WERI-Rb-1 (cell line): ENCODE results near the gene ITGA8.

Experiments
- DNase-seq: peaks from one replicate; pipeline ENCODE4 v3.0.0-alpha.2; 2020
- H3K27ac ChIP-seq: fragments of 250-450 bp; sonication (Bioruptor Pico); 2 replicates; pipeline ENCODE4 v1.5.1; 2020; ENCODE audit warnings: mild to moderate bottlenecking, moderate library complexity
- H3K27me3 ChIP-seq: fragments of 250-450 bp; sonication (Bioruptor Pico); 2 replicates; pipeline ENCODE4 v1.5.1; 2021; ENCODE audit warnings: mild to moderate bottlenecking, low read depth, moderate library complexity; ENCODE audit not compliant: insufficient read depth, severe bottlenecking
- H3K36me3 ChIP-seq: fragments of 250-450 bp; sonication (Bioruptor Pico); 2 replicates; pipeline ENCODE4 v1.5.1; 2020; ENCODE audit warnings: mild to moderate bottlenecking, moderate library complexity
- H3K4me3 ChIP-seq: 2 replicates; pipeline ENCODE4 v1.5.1; 2011; ENCODE audit warnings: low read depth, mild to moderate bottlenecking, control low read depth, low read length
- H3K9me3 ChIP-seq: fragments of 250-450 bp; sonication (Bioruptor Pico); 2 replicates; pipeline ENCODE4 v1.5.1; 2021; ENCODE audit warnings: mild to moderate bottlenecking, moderate library complexity; ENCODE audit not compliant: severe bottlenecking
- CTCF ChIP-seq: IDR thresholded peaks from 2 replicates; pipeline ENCODE4 v1.5.1; 2011; ENCODE audit warnings: low read depth, mild to moderate bottlenecking, control low read depth, inconsistent platforms, low read length

The ITGA8 gene

GRCh38 chr10:15700078-15700674 lies 19.5 kb downstream of the ITGA8 start:
- Histone ChIP-seq H3K4me3 (no peak overlapping the region), H3K36me3 (no peaks in the 10 kb centered on the region), H3K27me3 (no peaks in the 10 kb centered on the region), H3K9me3 (no peaks in the 10 kb centered on the region), H3K27ac (no peak overlapping the region)
- DNase-seq, result no peak
- no peak for TF ChIP-seq CTCF

DNA sequence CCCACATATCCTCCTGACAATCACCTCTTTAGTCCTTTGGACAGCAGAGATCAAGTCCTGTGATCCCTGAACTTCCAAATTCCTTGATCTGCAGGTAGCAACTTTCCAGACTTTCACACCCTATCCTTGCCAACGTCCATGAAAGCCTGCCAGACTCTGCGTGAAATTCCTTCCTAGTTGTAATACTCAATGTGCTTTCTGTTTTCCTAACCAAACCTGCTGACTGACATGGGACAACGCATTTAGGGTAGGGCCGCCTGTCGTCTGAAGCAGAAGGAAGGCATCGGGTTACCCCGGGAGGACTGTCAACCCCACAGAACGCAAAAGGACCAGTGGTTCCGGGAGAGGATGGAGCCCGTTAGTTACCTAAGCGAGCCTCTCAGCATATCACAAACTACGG lies 23.9 kb downstream of the ITGA8 start:
- H3K9me3 ChIP-seq, result no peaks in the 10 kb centered on the region
- H3K27me3 ChIP-seq, result no peaks in the 10 kb centered on the region
- TF ChIP-seq CTCF, result no peak
- DNase-seq, result no peak
- H3K4me3 ChIP-seq, result no peak overlapping the region
- no peaks in the 10 kb centered on the region for H3K36me3 ChIP-seq
- H3K27ac ChIP-seq, result no peak overlapping the region

GRCh38 chr10:15690031-15690430 lies 29.7 kb downstream of the ITGA8 start:
- Histone ChIP-seq H3K36me3 (no peaks in the 10 kb centered on the region), H3K27ac (no peak overlapping the region), H3K4me3 (no peak overlapping the region), H3K9me3 (no peaks in the 10 kb centered on the region), H3K27me3 (no peaks in the 10 kb centered on the region)
- TF ChIP-seq CTCF, result no peak
- no peak for DNase-seq

GRCh38 chr10:15684768-15685167 lies 35.0 kb downstream of the ITGA8 start:
- no peak overlapping the region for H3K27ac ChIP-seq
- no peak overlapping the region for H3K4me3 ChIP-seq
- H3K9me3 ChIP-seq, result no peaks in the 10 kb centered on the region
- no peak for DNase-seq
- TF ChIP-seq CTCF, result no peak
- no peaks in the 10 kb centered on the region for H3K27me3 ChIP-seq
- H3K36me3 ChIP-seq, result no peaks in the 10 kb centered on the region

GRCh38 chr10:15681076-15681475 lies 38.6 kb downstream of the ITGA8 start:
- Histone ChIP-seq H3K36me3 (no peaks in the 10 kb centered on the region), H3K27ac (no peak overlapping the region), H3K4me3 (no peak overlapping the region), H3K9me3 (no peaks in the 10 kb centered on the region), H3K27me3 (no peaks in the 10 kb centered on the region)
- TF ChIP-seq CTCF, result no peak
- DNase-seq, result no peak

DNA sequence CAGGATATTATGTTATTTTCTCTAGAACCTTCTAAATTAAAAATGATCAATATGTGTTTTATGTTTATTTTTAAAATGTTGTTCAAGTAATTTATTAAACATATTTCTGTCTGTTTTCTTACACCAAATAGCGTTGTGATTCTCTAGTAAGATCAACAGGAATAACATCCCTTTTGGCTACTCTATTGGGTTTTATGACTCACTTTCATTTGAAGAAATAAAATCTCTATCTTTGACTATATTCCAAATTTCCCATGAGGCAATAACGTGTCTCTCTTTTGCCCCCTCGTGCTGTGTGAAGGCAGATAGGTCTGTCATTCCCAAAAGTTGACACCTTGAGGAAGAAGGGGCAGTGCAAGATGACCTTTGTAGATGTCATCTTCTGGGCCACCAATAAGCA lies 40.9 kb downstream of the ITGA8 start:
- no peak overlapping the region for H3K4me3 ChIP-seq
- no peaks in the 10 kb centered on the region for H3K36me3 ChIP-seq
- DNase-seq, result no peak
- H3K27ac ChIP-seq, result no peak overlapping the region
- TF ChIP-seq CTCF, result no peak
- H3K9me3 ChIP-seq, result no peaks in the 10 kb centered on the region
- H3K27me3 ChIP-seq, result no peaks in the 10 kb centered on the region
